ENCODE data around the gene BLID. TPM values are rescaled to one million over a fixed set of nuclear protein-coding genes. Genes with fewer than 3 reads are reported as not detected.

BLID gene
- polyA plus RNA-seq, 1 donor from 2014 or later, result not detected

GRCh38 chr11:122158171-122158570 lies 42.2 kb upstream of the BLID start:
- Histone ChIP-seq H3F3A (ENCODE audit: insufficient read depth, low read length, poor library complexity, severe bottlenecking) (no peaks in the 10 kb centered on the region), H3K9ac (ENCODE audit: low read length) (no peak overlapping the region), H3K27ac (ENCODE audit: low read length) (no peak overlapping the region), H3K9me3 (ENCODE audit: low read length) (no peaks in the 10 kb centered on the region), H3K36me3 (ENCODE audit: insufficient read depth, low read length) (no peaks in the 10 kb centered on the region), H2AFZ (ENCODE audit: low read depth, low read length) (no peak overlapping the region), H3K9me2 (ENCODE audit: insufficient read depth, low read length) (no peaks in the 10 kb centered on the region), H3K4me2 (ENCODE audit: low read length) (no peak overlapping the region), H3K4me3 (ENCODE audit: low read length) (no peak overlapping the region), H4K20me1 (ENCODE audit: insufficient read depth) (no peaks in the 10 kb centered on the region), H3K79me2 (replicated peaks; ENCODE audit: insufficient read depth, low read length) (no peaks in the 10 kb centered on the region), H3K27me3 (ENCODE audit: insufficient read depth, low read depth, low read length) (no peaks in the 10 kb centered on the region)
- TF ChIP-seq EZH2 (IDR thresholded peaks at IDR 0.05; ENCODE audit: borderline replicate concordance, insufficient read depth, low read length, poor library complexity, severe bottlenecking) (no peak), TAF1 (IDR thresholded peaks at IDR 0.05; ENCODE audit: low read depth) (no peak), MXI1 (conservative IDR thresholded peaks at IDR 0.05; ENCODE audit: poor library complexity, severe bottlenecking) (no peak), POLR2AphosphoS5 (IDR thresholded peaks at IDR 0.05) (no peak), REST (IDR thresholded peaks at IDR 0.05; ENCODE audit: borderline replicate concordance) (no peak), EP300 (conservative IDR thresholded peaks at IDR 0.05; ENCODE audit: poor library complexity, severe bottlenecking) (no peak), CTCF (IDR thresholded peaks at IDR 0.05; ENCODE audit: poor library complexity, severe bottlenecking) (no peak), SMC3 (conservative IDR thresholded peaks at IDR 0.05; ENCODE audit: poor library complexity) (no peak), RAD21 (conservative IDR thresholded peaks at IDR 0.05) (no peak)

GRCh38 chr11:122157653-122158161 lies 41.7 kb upstream of the BLID start:
- Histone ChIP-seq H3K27ac (ENCODE audit: low read length) (no peak overlapping the region), H3K4me3 (ENCODE audit: low read length) (no peak overlapping the region), H4K20me1 (ENCODE audit: insufficient read depth) (no peaks in the 10 kb centered on the region)

More at GRCh38 chr11:122157653-122158161, 41.7 kb upstream of the BLID start:
- Histone ChIP-seq H3K4me2 (ENCODE audit: low read length) (no peak overlapping the region), H3K9me3 (ENCODE audit: low read length) (no peaks in the 10 kb centered on the region), H3K27me3 (ENCODE audit: insufficient read depth, low read depth, low read length) (no peaks in the 10 kb centered on the region), H3K9ac (ENCODE audit: low read length) (no peak overlapping the region), H3F3A (ENCODE audit: insufficient read depth, low read length, poor library complexity, severe bottlenecking) (no peaks in the 10 kb centered on the region), H3K79me2 (replicated peaks; ENCODE audit: insufficient read depth, low read length) (no peaks in the 10 kb centered on the region), H2AFZ (ENCODE audit: low read depth, low read length) (no peak overlapping the region), H3K9me2 (ENCODE audit: insufficient read depth, low read length) (no peaks in the 10 kb centered on the region), H3K36me3 (ENCODE audit: insufficient read depth, low read length) (no peaks in the 10 kb centered on the region)
- TF ChIP-seq REST (IDR thresholded peaks at IDR 0.05; ENCODE audit: borderline replicate concordance) (no peak), TAF1 (IDR thresholded peaks at IDR 0.05; ENCODE audit: low read depth) (no peak), SMC3 (conservative IDR thresholded peaks at IDR 0.05; ENCODE audit: poor library complexity) (no peak), POLR2AphosphoS5 (IDR thresholded peaks at IDR 0.05) (no peak), EP300 (conservative IDR thresholded peaks at IDR 0.05; ENCODE audit: poor library complexity, severe bottlenecking) (no peak), MXI1 (conservative IDR thresholded peaks at IDR 0.05; ENCODE audit: poor library complexity, severe bottlenecking) (no peak), RAD21 (conservative IDR thresholded peaks at IDR 0.05) (no peak), EZH2 (IDR thresholded peaks at IDR 0.05; ENCODE audit: borderline replicate concordance, insufficient read depth, low read length, poor library complexity, severe bottlenecking) (no peak), CTCF (IDR thresholded peaks at IDR 0.05; ENCODE audit: poor library complexity, severe bottlenecking) (no peak)

All from neural cell (in vitro differentiated cells).